ENCODE results near the gene PEX11G. TPM values are rescaled to one million over a fixed set of nuclear protein-coding genes. Genes with fewer than 3 reads are reported as not detected.
A peak's percentile ranks its signal among the peaks of the same experiment; 100 is the strongest.

The PEX11G gene
- total RNA-seq, 1 experiment from 2014 or later = 4.3 TPM

GRCh38 chr19:7477758-7478157 lies 11.1 kb downstream of the PEX11G start:
- CTCF ChIA-PET = no interaction called here
- Mint-ChIP-seq H3K36me3 (no peaks in the 10 kb centered on the region; the same call in 1 of the 2 replicates), H3K4me3 (no peak overlapping the region), H3K27me3 (ENCODE audit: low read depth) (no peaks in the 10 kb centered on the region), H3K27ac (no peak overlapping the region), H3K4me1 (peaks cover 8% of the 10 kb centered on the region), H3K9me3 (no peaks in the 10 kb centered on the region)
- DNase-seq (ENCODE audit: low spot score) = no peak
- TF ChIP-seq ZNF121 (CRISPR knock-in tag; IDR thresholded peaks at IDR 0.05) = peak; percentile 96
- TF ChIP-seq, protein P1, sequence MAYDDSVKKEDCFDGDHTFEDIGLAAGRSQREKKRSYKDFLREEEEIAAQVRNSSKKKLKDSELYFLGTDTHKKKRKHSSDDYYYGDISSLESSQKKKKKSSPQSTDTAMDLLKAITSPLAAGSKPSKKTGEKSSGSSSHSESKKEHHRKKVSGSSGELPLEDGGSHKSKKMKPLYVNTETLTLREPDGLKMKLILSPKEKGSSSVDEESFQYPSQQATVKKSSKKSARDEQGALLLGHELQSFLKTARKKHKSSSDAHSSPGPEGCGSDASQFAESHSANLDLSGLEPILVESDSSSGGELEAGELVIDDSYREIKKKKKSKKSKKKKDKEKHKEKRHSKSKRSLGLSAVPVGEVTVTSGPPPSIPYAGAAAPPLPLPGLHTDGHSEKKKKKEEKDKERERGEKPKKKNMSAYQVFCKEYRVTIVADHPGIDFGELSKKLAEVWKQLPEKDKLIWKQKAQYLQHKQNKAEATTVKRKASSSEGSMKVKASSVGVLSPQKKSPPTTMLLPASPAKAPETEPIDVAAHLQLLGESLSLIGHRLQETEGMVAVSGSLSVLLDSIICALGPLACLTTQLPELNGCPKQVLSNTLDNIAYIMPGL (CRISPR knock-in tag; IDR thresholded peaks at IDR 0.05) = no peak
- ATAC-seq = no peak
- POLR2A ChIA-PET = no interaction called here

GRCh38 chr19:7476777-7477494 lies 11.9 kb downstream of the PEX11G start:
- Mint-ChIP-seq H3K27me3 (ENCODE audit: low read depth) (no peaks in the 10 kb centered on the region), H3K27ac (no peak overlapping the region), H3K9me3 (no peaks in the 10 kb centered on the region), H3K4me3 (no peak overlapping the region), H3K4me1 (peaks cover 8% of the 10 kb centered on the region), H3K36me3 (no peaks in the 10 kb centered on the region; the same call in 1 of the 2 replicates)
- CTCF ChIA-PET = interaction anchor here (0.5 to 0.9 kb wide), 2 partner anchors 20 to 219 kb away, joined by 3 to 5 read pairs; a partner anchor contains a TSS
- no peak for ATAC-seq
- POLR2A ChIA-PET = no interaction called here
- no peak for DNase-seq (ENCODE audit: low spot score)
- no peak for TF ChIP-seq MAX (CRISPR knock-in tag; IDR thresholded peaks at IDR 0.05)
- no peak for TF ChIP-seq ZNF423 (CRISPR knock-in tag; IDR thresholded peaks at IDR 0.05)
- TF ChIP-seq PREB (CRISPR knock-in tag; IDR thresholded peaks at IDR 0.05; ENCODE audit: borderline replicate concordance) = no peak
- TF ChIP-seq, protein P2, sequence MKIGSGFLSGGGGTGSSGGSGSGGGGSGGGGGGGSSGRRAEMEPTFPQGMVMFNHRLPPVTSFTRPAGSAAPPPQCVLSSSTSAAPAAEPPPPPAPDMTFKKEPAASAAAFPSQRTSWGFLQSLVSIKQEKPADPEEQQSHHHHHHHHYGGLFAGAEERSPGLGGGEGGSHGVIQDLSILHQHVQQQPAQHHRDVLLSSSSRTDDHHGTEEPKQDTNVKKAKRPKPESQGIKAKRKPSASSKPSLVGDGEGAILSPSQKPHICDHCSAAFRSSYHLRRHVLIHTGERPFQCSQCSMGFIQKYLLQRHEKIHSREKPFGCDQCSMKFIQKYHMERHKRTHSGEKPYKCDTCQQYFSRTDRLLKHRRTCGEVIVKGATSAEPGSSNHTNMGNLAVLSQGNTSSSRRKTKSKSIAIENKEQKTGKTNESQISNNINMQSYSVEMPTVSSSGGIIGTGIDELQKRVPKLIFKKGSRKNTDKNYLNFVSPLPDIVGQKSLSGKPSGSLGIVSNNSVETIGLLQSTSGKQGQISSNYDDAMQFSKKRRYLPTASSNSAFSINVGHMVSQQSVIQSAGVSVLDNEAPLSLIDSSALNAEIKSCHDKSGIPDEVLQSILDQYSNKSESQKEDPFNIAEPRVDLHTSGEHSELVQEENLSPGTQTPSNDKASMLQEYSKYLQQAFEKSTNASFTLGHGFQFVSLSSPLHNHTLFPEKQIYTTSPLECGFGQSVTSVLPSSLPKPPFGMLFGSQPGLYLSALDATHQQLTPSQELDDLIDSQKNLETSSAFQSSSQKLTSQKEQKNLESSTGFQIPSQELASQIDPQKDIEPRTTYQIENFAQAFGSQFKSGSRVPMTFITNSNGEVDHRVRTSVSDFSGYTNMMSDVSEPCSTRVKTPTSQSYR (CRISPR knock-in tag; IDR thresholded peaks at IDR 0.05) = no peak
- no peak for TF ChIP-seq JAZF1 (CRISPR knock-in tag; IDR thresholded peaks at IDR 0.05)
- TF ChIP-seq TEAD1 (CRISPR knock-in tag; IDR thresholded peaks at IDR 0.05) = no peak
- no peak for TF ChIP-seq ZNF138 (CRISPR knock-in tag; conservative IDR thresholded peaks at IDR 0.05)
- no peak for TF ChIP-seq FOXP4 (CRISPR knock-in tag; IDR thresholded peaks at IDR 0.05)
- no peak for TF ChIP-seq HMGA2 (CRISPR knock-in tag; IDR thresholded peaks at IDR 0.05)

DNA sequence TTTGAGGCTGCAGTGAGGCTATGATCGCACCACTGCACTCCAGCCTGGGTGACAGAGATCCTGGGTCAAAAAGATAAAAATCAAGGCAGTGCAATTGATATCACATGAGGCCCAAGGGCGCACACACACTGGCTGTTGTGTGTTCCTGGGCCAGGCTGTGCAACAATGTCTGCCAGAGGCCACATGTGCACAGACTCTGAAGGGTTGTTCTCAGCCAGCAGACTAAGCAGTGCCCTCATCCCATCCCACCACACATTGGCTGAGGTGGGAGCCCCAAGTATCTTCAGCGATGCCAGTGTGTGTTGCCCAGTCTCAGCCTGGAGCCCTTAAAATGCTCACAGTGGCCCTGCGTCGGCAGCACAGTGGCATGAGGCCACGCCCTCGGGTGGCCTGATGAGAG lies 12.6 kb downstream of the PEX11G start:
- Mint-ChIP-seq H3K27ac (no peak overlapping the region), H3K9me3 (no peaks in the 10 kb centered on the region), H3K4me3 (no peak overlapping the region), H3K4me1 (peaks cover 8% of the 10 kb centered on the region), H3K27me3 (ENCODE audit: low read depth) (no peaks in the 10 kb centered on the region), H3K36me3 (no peaks in the 10 kb centered on the region; the same call in 1 of the 2 replicates)
- ATAC-seq (no peak), DNase-seq (ENCODE audit: low spot score) (no peak)
- CTCF ChIA-PET = interaction anchor here (0.5 to 1.2 kb wide), 4 partner anchors 14 to 219 kb away, joined by 3 to 5 read pairs (median 3); a partner anchor contains a TSS
- POLR2A ChIA-PET = no interaction called here
- TF ChIP-seq PREB (CRISPR knock-in tag; IDR thresholded peaks at IDR 0.05; ENCODE audit: borderline replicate concordance) (no peak), GRHL2 (CRISPR knock-in tag; IDR thresholded peaks at IDR 0.05; ENCODE audit: insufficient replicate concordance, severe bottlenecking) (no peak)

Data from WTC11 (cell line).